Measurements from ENCODE around the gene CDADC1. TPM values are rescaled to one million over a fixed set of nuclear protein-coding genes. Genes with fewer than 3 reads are reported as not detected.
A peak's percentile ranks its signal among the peaks of the same experiment; 100 is the strongest.

CDADC1 gene
- total RNA-seq, 1 experiment from 2014 or later, result 3.1 TPM

DNA sequence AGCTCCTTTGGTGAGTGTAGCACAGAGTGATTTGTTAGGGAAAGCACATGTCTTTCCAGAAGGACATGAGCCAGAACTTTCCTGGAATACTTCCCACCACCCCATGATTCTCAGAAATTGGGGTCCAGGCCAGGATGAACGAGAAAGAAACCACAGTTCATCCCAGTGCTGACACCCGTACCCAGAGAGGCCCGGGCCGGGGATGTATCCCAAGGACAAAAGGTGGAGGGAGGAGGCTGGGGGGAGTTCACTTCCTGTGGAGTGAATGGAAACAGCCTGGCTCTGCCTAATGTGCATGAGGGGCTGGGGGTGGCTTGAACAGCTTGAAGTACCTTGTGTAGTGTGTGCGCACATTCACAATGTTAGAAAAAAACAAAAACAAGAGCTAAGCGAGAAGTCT, 47.5 kb downstream of the CDADC1 start:
- no peak for DNase-seq (ENCODE audit: low spot score)

GRCh38 chr13:49296659-49297058, 48.9 kb downstream of the CDADC1 start:
- no peak for DNase-seq (ENCODE audit: low spot score)

- DNase-seq (ENCODE audit: low spot score), result no peak
Measured at GRCh38 chr13:49297338-49297737, 49.6 kb downstream of the CDADC1 start.

GRCh38 chr13:49298416-49298815, 50.7 kb downstream of the CDADC1 start:
- DNase-seq (ENCODE audit: low spot score), result no peak

- no peak for DNase-seq (ENCODE audit: low spot score)
Measured at GRCh38 chr13:49298903-49299605, 51.3 kb downstream of the CDADC1 start.

DNA sequence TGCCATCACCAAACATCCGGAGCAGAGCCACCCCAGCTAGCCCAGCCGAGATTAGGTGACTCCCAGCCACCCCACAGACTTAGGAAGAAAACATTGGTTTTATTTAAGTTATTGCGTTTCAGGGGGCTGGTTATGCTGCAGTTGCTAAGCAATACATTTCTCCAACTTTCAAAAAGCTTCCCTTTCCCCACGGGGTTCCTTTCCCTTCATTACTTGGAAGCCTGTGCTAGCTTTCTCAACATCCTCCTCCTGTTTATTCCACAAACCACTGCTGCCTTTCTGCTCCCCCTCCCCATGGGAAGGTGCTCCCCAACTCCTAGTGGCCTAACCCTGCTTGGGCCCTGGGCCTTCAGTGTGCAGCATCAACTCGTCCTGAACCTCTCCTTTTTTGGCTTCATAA, 52.6 kb downstream of the CDADC1 start:
- no peak for DNase-seq (ENCODE audit: low spot score)

GRCh38 chr13:49300739-49301589, 53.2 kb downstream of the CDADC1 start:
- DNase-seq (ENCODE audit: low spot score), result peak; percentile 67

DNA sequence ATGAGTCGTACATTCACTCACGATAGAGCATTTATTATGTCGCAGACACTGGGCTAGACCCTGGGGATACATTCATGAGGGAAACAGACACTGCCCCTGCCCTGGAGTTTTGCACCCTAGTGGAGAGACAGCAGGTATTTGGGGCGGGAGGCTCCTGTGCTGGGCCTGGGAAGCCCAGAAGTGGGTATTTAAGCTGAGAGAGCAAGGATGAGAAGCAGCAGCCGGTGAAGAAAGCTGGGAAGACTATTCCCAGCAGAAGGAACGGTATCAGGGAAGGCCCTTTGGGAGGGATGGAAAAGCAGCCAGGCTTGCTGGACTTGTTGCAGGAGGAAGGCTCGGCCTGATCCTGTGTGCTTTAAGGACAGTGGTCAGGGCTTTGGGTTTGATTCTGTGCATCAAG, 54.5 kb downstream of the CDADC1 start:
- DNase-seq (ENCODE audit: low spot score), result no peak

GRCh38 chr13:49302817-49303216, 55.1 kb downstream of the CDADC1 start:
- no peak for DNase-seq (ENCODE audit: low spot score)

GRCh38 chr13:49303533-49304252, 56.0 kb downstream of the CDADC1 start:
- DNase-seq (ENCODE audit: low spot score), result no peak

DNA sequence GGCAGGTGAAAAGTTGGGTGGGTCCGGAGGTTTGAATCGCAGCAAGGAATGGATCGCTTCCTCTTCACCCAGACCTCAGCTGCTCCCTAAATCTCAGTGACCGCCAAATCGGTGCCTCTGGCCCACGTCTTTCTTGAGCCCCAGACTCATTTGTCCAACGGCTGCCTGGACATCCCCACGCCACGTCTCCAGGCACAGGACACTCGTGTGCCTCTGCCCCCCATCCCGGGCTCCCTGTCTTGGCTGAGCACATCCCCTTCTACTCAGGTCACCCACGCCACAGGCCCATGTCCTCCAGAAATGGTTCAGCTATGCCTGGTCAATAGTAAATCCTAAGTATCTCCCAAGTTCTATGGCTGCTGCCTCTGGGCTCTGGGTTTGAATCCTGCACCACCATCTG, 56.6 kb downstream of the CDADC1 start:
- DNase-seq (ENCODE audit: low spot score), result no peak

DNA sequence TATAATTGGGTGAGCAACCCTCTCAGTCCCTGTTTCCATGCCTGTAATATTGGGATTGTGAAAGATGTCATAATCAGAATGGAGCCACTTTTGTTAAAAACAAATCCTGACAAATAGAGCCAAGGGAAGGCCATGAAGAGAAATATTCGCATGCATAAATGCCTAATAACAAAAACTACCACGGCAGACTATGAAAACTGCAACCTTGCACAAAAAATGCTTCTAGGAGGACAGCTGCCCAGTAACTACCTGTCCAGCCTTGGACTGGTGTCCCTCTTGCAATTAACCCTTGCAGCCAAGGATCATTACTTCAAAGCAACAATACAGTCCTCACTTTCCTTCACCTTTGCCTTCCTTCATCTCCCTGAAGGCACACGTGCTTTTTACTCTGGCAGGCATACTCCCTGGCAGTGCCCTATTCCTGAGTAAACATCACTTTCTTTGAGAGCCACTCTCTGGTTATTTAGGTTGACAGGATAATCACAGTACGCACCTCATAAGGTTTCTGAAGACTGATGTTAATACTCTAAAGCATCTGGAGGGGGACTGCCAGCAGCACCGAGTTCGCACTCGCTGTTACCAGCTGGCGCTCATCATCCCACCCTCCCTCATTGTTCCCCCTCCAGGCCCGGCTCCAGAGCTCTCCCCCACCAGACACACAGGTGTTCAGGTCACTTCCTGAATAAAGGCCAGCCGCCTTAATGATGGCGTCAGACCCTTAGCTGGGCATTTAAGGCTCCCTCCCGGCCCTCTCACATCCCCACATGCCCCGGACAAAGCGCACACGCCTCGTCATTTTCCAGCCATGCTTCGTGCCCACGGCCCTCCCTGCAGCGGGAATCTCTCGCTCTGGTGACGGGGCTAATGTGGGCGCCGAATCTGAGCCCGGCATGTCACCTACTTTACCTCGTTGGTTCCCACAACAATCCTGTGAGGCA, 57.3 kb downstream of the CDADC1 start:
- no peak for DNase-seq (ENCODE audit: low spot score)

- DNase-seq (ENCODE audit: low spot score), result no peak
Measured at GRCh38 chr13:49305792-49306425, 58.2 kb downstream of the CDADC1 start.

DNA sequence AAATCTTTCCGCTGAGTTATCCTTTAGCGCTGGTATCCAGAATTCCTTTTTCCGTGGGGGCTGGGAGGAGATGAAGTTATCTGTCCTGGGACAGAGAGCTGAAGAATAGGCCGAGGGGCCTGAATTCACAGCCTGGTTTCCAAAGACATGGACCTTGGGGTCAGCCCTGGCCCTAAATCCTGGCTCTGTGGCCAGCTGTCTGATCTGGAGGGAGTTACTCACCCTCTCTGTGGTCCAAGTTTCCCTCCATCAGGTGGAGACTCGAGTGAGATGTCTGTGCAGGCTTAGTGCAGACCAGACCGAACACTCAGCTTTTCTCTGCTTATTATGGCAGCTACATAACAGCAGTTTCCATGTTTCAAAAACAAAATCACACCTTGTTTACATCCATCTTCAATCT, 59.6 kb downstream of the CDADC1 start:
- DNase-seq (ENCODE audit: low spot score), result no peak

DNA sequence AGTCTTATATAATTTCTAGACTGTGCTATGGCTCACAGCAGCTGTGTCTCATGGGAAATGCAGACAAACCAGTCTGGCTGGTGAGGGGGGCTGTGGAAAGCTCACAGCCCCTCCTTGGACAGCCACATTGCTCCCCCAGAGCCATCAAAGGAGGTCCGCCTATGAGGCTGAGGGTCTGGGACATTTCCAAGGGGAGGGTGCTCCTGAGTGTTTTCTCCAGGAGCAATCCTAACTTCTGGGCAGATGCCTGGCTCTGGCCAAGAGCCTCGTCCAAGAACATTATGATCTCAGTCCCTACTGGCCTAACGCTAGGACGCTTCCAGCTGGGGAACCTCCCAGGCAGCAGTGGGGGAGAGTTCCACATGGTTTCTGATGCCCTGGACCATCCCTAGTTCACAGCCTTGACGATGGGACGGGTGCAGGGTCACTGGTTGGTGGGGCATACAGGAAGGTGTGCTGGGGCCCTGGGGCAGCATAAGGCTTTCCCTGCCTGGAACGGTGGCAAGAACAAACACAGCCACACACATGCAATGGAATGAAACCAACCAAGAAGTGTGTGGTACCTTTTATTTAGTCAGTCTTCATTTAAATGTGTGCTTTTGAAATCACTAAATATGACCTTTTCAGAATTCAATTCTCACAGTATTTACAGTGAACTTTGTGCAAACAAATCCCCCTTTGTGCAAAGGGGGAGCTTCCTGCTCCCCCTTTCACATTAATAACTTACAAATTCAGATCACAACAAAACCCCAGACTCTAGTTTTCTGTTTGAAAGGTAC, 60.6 kb downstream of the CDADC1 start:
- DNase-seq (ENCODE audit: low spot score), result no peak

- DNase-seq (ENCODE audit: low spot score), result no peak
Measured at GRCh38 chr13:49308921-49309408, 61.2 kb downstream of the CDADC1 start.

DNA sequence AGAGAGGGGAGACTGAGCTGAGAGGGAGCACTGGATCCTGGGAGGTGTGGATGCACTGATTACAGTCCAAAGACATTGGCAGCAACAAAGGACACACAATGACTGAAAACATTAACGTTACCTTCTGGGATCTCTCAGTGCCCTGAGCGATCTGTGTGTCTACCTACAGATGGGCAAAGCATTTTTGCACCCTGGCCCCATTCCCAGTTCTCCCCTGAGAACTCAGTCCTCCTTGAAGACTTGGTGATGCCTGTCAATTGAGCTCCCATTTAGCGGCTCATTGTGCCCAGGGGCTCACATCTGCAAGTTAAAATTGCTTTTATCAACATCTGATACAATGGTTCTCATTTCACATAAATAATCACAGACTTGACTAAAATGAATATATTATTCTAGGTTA, 62.5 kb downstream of the CDADC1 start:
- DNase-seq (ENCODE audit: low spot score), result no peak

GRCh38 chr13:49311816-49312215, 64.1 kb downstream of the CDADC1 start:
- DNase-seq (ENCODE audit: low spot score), result no peak

GRCh38 chr13:49314344-49314882, 66.7 kb downstream of the CDADC1 start:
- DNase-seq (ENCODE audit: low spot score), result peak; percentile 12

All from H4 (cell line).